Measurements from ENCODE around the gene CST9. TPM values are rescaled to one million over a fixed set of nuclear protein-coding genes. Genes with fewer than 3 reads are reported as not detected.

Gene CST9
- total RNA-seq, 1 donor from 2014 or later, result not detected

- DNase-seq (ENCODE audit: low read depth), result no peak
- TF ChIP-seq, protein P1, sequence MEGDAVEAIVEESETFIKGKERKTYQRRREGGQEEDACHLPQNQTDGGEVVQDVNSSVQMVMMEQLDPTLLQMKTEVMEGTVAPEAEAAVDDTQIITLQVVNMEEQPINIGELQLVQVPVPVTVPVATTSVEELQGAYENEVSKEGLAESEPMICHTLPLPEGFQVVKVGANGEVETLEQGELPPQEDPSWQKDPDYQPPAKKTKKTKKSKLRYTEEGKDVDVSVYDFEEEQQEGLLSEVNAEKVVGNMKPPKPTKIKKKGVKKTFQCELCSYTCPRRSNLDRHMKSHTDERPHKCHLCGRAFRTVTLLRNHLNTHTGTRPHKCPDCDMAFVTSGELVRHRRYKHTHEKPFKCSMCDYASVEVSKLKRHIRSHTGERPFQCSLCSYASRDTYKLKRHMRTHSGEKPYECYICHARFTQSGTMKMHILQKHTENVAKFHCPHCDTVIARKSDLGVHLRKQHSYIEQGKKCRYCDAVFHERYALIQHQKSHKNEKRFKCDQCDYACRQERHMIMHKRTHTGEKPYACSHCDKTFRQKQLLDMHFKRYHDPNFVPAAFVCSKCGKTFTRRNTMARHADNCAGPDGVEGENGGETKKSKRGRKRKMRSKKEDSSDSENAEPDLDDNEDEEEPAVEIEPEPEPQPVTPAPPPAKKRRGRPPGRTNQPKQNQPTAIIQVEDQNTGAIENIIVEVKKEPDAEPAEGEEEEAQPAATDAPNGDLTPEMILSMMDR (IDR thresholded peaks at IDR 0.05; ENCODE audit: insufficient read depth, low read length, poor library complexity, severe bottlenecking), result no peak
- Histone ChIP-seq H3K36me3 (ENCODE audit: control insufficient read depth, insufficient read depth, low read length) (peaks cover 5% of the 10 kb centered on the region), H3K27me3 (ENCODE audit: control insufficient read depth, insufficient read depth, low read length) (no peaks in the 10 kb centered on the region), H3K4me3 (ENCODE audit: low read depth, low read length) (no peak overlapping the region)
These were observed 27.2 kb upstream of the CST9 start for GRCh38 chr20:23632711-23633573.

GRCh38 chr20:23631981-23632710 is 26.4 kb upstream of the CST9 start:
- Histone ChIP-seq H3K36me3 (ENCODE audit: control insufficient read depth, insufficient read depth, low read length) (peaks cover 5% of the 10 kb centered on the region), H3K4me3 (ENCODE audit: low read depth, low read length) (no peak overlapping the region), H3K27me3 (ENCODE audit: control insufficient read depth, insufficient read depth, low read length) (no peaks in the 10 kb centered on the region)
- TF ChIP-seq, protein P1 (IDR thresholded peaks at IDR 0.05; ENCODE audit: insufficient read depth, low read length, poor library complexity, severe bottlenecking), result no peak
- no peak for DNase-seq (ENCODE audit: low read depth)

- no peak overlapping the region for H3K4me3 ChIP-seq (ENCODE audit: low read depth, low read length)
- peaks cover 5% of the 10 kb centered on the region for H3K36me3 ChIP-seq (ENCODE audit: control insufficient read depth, insufficient read depth, low read length)
- DNase-seq (ENCODE audit: low read depth), result no peak
- TF ChIP-seq, protein P1 (IDR thresholded peaks at IDR 0.05; ENCODE audit: insufficient read depth, low read length, poor library complexity, severe bottlenecking), result no peak
- H3K27me3 ChIP-seq (ENCODE audit: control insufficient read depth, insufficient read depth, low read length), result no peaks in the 10 kb centered on the region
These were observed 25.6 kb upstream of the CST9 start for GRCh38 chr20:23631226-23631822.

DNA sequence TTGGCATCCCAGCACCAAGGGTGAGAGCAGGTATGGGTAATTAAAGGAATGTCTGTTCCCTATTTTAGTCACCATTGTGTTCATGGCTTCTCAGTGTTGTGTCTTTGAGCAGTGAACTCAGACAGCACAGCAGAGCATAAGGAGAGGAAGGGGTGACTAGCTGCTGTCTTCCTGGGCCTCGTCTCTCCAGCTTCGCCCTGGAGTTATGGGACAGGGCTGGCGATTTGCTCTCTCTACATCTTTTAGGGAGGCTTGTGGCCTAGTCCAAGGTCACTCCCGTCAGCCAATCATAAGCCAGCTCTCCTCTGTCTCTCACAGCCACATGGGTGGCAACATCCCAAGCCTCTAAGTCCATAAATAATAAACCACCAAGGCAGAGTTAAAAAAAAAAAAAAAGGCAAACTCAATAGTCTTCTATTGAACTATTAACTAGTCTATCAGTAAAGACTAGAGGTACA is 24.7 kb upstream of the CST9 start:
- no peaks in the 10 kb centered on the region for H3K27me3 ChIP-seq (ENCODE audit: control insufficient read depth, insufficient read depth, low read length)
- TF ChIP-seq, protein P1 (IDR thresholded peaks at IDR 0.05; ENCODE audit: insufficient read depth, low read length, poor library complexity, severe bottlenecking), result no peak
- no peak for DNase-seq (ENCODE audit: low read depth)
- no peak overlapping the region for H3K4me3 ChIP-seq (ENCODE audit: low read depth, low read length)
- peaks cover 5% of the 10 kb centered on the region for H3K36me3 ChIP-seq (ENCODE audit: control insufficient read depth, insufficient read depth, low read length)

DNA sequence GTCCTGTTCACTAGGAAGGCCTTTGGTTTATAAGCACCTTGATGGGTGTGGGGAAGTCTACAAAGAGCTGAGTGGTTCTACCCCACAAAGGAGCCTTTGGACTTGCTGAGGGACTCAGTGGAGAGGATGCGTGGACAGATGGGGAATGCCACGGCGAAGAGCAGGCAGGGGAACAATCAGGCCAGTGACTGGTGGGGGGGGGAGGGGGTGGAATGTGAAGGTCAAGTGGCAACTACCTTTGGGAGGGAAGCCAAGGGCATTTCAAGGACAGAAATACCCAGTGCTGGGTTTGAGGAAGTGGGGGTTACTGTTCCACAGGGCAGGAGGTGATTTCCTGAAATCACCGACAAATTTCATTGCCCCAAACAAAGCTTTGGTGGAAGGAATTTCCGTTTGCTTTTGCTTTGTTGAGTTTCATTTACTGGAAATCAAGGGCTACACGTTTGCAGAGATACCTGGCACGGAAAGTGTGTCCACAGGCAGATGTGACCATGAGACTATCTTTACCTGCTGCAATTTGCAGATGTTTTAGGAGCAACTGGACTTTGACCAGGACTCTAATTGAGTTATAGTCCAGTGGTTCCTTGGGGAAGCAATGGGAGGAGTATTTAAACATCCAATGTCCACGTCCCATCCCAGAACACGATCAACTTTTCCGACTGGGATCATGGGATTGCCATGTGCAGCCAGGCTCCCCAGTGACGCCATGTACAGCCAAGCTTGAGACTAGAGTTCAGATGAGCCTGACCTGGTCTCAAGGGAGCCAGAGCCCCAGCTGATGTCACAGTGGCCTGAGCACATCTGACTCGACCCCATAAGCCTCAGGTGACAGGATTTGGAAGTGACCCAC is 24.1 kb upstream of the CST9 start:
- no peak for DNase-seq (ENCODE audit: low read depth)
- Histone ChIP-seq H3K27me3 (ENCODE audit: control insufficient read depth, insufficient read depth, low read length) (no peaks in the 10 kb centered on the region), H3K36me3 (ENCODE audit: control insufficient read depth, insufficient read depth, low read length) (peaks cover 3% of the 10 kb centered on the region), H3K4me3 (ENCODE audit: low read depth, low read length) (no peak overlapping the region)
- TF ChIP-seq, protein P1 (IDR thresholded peaks at IDR 0.05; ENCODE audit: insufficient read depth, low read length, poor library complexity, severe bottlenecking), result no peak

All from kidney epithelial cell (primary cell).